ENCODE data around the gene TUBGCP6. TPM values are rescaled to one million over a fixed set of nuclear protein-coding genes. Genes with fewer than 3 reads are reported as not detected.

TUBGCP6 gene
- total RNA-seq, 2 donors from 2014 or later = 56.3 to 117 TPM

DNA sequence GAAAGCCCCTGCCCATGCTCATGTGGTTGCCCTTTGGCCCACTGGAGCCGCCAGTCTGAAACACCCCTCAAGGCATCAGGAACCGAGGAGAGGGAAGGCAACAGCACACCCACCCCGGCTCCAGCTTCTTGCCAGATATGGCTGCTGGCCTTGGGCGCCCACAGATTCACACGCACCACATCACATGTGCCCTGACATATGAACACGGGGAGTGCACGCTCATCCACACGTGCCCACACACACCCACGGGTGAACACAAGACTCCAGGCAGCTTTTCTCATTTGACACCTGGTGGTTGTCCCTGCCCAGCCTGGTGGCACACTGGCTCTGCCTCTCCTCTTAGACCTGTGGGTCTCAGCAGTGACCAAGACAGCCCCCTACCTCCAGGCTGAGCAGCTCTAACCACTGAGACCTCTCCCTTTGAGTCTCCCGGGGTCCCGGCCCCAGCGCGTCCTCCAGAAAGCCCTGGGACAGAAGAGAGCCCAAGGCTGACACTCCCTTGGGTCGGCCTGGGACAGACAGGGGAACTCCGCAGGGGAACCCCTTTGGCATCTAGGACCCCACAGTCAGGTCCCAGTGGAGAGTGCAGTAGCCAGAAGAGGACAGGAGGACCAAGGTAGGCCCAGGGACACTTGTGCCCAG, 19.4 kb upstream of the TUBGCP6 start:
- no peaks in the 10 kb centered on the region for H3K27me3 ChIP-seq (replicated peaks; ENCODE audit: insufficient read depth)
- intact Hi-C loops (cut with DNase I) = no loop called here
- H3K9me3 ChIP-seq = no peaks in the 10 kb centered on the region
- H3K4me3 ChIP-seq = no peak overlapping the region
- TF ChIP-seq POLR2AphosphoS5 (IDR thresholded peaks at IDR 0.05) = no peak
- TF ChIP-seq, protein P1, sequence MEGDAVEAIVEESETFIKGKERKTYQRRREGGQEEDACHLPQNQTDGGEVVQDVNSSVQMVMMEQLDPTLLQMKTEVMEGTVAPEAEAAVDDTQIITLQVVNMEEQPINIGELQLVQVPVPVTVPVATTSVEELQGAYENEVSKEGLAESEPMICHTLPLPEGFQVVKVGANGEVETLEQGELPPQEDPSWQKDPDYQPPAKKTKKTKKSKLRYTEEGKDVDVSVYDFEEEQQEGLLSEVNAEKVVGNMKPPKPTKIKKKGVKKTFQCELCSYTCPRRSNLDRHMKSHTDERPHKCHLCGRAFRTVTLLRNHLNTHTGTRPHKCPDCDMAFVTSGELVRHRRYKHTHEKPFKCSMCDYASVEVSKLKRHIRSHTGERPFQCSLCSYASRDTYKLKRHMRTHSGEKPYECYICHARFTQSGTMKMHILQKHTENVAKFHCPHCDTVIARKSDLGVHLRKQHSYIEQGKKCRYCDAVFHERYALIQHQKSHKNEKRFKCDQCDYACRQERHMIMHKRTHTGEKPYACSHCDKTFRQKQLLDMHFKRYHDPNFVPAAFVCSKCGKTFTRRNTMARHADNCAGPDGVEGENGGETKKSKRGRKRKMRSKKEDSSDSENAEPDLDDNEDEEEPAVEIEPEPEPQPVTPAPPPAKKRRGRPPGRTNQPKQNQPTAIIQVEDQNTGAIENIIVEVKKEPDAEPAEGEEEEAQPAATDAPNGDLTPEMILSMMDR (IDR thresholded peaks at IDR 0.05) = no peak
- no peak for TF ChIP-seq POLR2A (IDR thresholded peaks at IDR 0.05)
- H3K27ac ChIP-seq = no peak overlapping the region
- 91% methylated on average over 15 of the region's 15 CpGs for WGBS
- DNase-seq (ENCODE audit: low spot score) = no peak
- peaks cover 14% of the 10 kb centered on the region for H3K4me1 ChIP-seq (replicated peaks)
- no peaks in the 10 kb centered on the region for H3K36me3 ChIP-seq

DNA sequence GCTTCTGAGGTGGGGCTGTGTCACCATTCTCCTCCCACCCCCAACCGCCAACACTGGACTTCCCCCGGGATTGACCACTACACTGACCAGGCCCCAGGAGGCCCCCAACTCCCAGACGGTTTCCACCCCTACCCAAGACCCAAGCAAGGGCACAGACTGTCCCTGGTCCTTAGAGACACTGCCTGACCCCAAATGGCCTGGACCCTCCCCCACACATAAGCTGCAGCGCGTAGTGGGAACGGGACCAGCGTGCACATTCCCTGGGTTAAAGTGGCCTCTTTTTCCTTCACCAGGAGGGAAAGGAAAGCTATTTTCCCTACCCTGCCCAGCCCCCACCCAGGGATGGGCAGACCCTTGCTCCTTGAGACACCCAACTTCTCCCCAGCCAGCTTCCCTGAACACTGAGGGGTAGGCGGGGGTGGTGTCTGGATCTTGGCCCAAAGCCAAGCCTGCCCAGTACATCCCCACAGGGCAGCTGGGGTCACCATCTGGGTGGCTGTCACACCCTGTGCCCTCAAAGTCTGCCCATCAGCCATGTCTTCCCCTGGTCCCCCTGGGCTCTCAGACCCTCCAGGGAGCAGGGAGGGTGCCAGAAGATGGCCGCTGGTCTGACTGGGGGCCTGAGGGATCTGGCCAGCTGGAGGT, 18.3 kb upstream of the TUBGCP6 start:
- Histone ChIP-seq H3K36me3 (no peaks in the 10 kb centered on the region), H3K4me1 (replicated peaks) (peaks cover 8% of the 10 kb centered on the region), H3K9me3 (no peaks in the 10 kb centered on the region), H3K27ac (no peak overlapping the region), H3K27me3 (replicated peaks; ENCODE audit: insufficient read depth) (no peaks in the 10 kb centered on the region), H3K4me3 (no peak overlapping the region)
- TF ChIP-seq POLR2A (IDR thresholded peaks at IDR 0.05) (no peak), POLR2AphosphoS5 (IDR thresholded peaks at IDR 0.05) (no peak)
- TF ChIP-seq, protein P1 (IDR thresholded peaks at IDR 0.05) = no peak
- intact Hi-C loops (cut with DNase I) = no loop called here
- no peak for DNase-seq (ENCODE audit: low spot score)
- WGBS = 81% methylated on average over 9 of the region's 9 CpGs

DNA sequence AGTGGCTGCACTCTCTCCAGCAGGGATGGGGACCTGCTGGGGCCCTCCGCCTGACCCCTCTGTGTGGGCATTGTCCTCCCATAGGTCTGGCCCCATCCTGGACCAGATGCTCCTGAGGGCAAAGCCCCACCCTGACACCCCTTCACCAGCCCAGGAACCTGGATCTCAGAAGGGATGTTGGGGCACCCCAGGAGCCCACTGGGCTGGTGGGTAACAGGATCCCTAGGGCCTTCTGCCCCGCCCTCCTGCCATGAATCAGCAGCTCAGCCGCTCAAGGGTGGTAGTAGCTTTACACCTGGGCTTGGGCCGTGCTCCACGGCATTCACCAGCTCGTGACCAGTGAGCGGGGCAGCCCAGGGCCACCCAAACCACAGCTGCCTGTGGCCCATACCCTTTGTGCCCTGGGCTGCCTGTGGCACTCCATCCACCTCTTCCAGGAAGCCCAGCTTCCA, 17.7 kb upstream of the TUBGCP6 start:
- 76% methylated on average over 7 of the region's 7 CpGs for WGBS
- Histone ChIP-seq H3K27ac (no peak overlapping the region), H3K9me3 (no peaks in the 10 kb centered on the region), H3K4me1 (replicated peaks) (peaks cover 4% of the 10 kb centered on the region), H3K36me3 (no peaks in the 10 kb centered on the region), H3K27me3 (replicated peaks; ENCODE audit: insufficient read depth) (no peaks in the 10 kb centered on the region), H3K4me3 (no peak overlapping the region)
- DNase-seq (ENCODE audit: low spot score) = no peak
- intact Hi-C loops (cut with DNase I) = no loop called here
- TF ChIP-seq, protein P1 (IDR thresholded peaks at IDR 0.05) = no peak
- TF ChIP-seq POLR2AphosphoS5 (IDR thresholded peaks at IDR 0.05) = no peak
- TF ChIP-seq POLR2A (IDR thresholded peaks at IDR 0.05) = no peak

DNA sequence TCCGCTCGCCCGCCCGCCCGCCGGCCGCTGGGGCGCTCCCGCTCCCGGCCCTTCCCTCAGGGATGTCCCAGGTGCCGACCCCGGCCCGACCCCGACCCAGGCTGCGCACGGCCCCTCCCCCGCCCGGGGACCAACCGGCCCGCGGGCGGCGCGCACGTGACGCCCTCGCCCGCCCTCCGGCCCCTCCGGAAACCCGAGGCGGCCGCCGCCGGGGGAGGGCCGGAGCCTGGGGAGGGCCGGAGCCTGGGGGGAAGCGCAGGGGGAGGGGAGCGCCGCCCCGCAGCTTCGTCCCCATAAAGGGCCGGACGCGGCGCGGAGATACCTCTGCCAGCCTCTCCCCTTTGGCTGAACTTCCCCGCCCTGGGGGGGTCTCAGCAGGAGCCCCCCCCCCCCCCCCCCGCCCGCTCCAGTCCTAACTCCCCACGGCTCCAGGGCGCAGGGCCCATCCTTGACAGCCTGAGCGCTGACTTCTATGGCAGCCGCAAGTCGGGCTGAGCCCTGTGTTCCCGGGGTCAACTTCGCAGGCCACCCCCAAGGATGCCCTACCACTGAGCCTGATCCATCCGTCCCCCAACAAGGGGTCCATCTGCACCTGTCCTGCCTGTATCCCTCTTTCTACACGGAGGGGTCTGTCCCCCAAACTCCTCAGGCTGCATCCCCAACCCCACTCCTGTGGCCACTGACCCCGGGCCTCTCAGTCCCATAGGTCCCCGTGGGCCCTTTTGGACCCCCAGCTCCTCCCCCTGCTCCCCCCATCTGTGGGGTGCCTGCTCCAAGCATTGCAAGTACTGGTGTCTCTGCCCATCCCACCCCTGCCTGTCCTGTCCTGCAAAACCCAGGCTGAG, 17.0 kb upstream of the TUBGCP6 start, which contains the start of gene MAPK12:
Gene MAPK12 (minus strand): TSS at position 69 of the 845 bp plus-strand sequence. CDS start 174 bp downstream, outside the sequence.
- Histone ChIP-seq H3K4me1 (replicated peaks) (peaks cover 4% of the 10 kb centered on the region), H3K9me3 (no peaks in the 10 kb centered on the region), H3K27ac (peak within 1 kb of the TSS; percentile 42 to 51), H3K4me3 (peak within 1 kb of the TSS; percentile 43 to 49), H3K36me3 (no peaks in the 10 kb centered on the region), H3K27me3 (replicated peaks; ENCODE audit: insufficient read depth) (no peaks in the 10 kb centered on the region)
- DNase-seq (ENCODE audit: low spot score) = no peak
- WGBS = 9% methylated on average over 17 of the region's 61 CpGs
- TF ChIP-seq, protein P1 (IDR thresholded peaks at IDR 0.05) = no peak
- TF ChIP-seq POLR2A (IDR thresholded peaks at IDR 0.05) (no peak), POLR2AphosphoS5 (IDR thresholded peaks at IDR 0.05) (no peak)
- intact Hi-C loops (cut with DNase I) = no loop called here

Measured in prostate gland (tissue), 2 donors.